Ovary (tissue), 3 donors: Measurements from ENCODE around the gene MRTFA.

Experiments
- CTCF ChIP-seq, 3 donors: fragments of 450-650 bp in 2 of 3; fragments of 200-600 bp in 1 of 3; IDR thresholded peaks; one replicate each; pipeline versions ENCODE4 v1.5.1 to v1.8.0; 2016 to 2022; ENCODE audit warnings: antibody characterized with exemption in 3 of 3, mild to moderate bottlenecking in 1 of 3
- EP300 ChIP-seq: sonication (generic); formaldehyde crosslinking; IDR thresholded peaks from one replicate; pipeline ENCODE4 v1.6.1; 2017; ENCODE audit warnings: antibody characterized with exemption
- donor health status: DM: no; HTN: no; CAD: no.

- peak; percentile 8 to 59 (median 26) for TF ChIP-seq CTCF (IDR thresholded peaks at IDR 0.05)
- no peak for TF ChIP-seq EP300
Observed at GRCh38 chr22:40487663-40488249, 148.8 kb downstream of the MRTFA start.
